Measurements from ENCODE around the gene EXPH5.

Gene EXPH5

GRCh38 chr11:108525161-108525560 lies 68.4 kb downstream of the EXPH5 start:
- H3K4me3 ChIP-seq (ENCODE audit: low read length), result no peak overlapping the region
- no peak overlapping the region for H3K27ac ChIP-seq (ENCODE audit: low read length)
- H3K4me1 ChIP-seq (ENCODE audit: control insufficient read depth, insufficient read depth, low read length), result no peaks in the 10 kb centered on the region
- no peaks in the 10 kb centered on the region; the same call in 1 of the 2 replicates for H3K27me3 ChIP-seq (ENCODE audit: control insufficient read depth, insufficient read depth, low read length)
- no peaks in the 10 kb centered on the region for H3K36me3 ChIP-seq (ENCODE audit: control insufficient read depth, insufficient read depth, low read length)
- no peaks in the 10 kb centered on the region for H3K9me3 ChIP-seq (ENCODE audit: control insufficient read depth, insufficient read depth, low read length)
- no peak for DNase-seq (ENCODE audit: low read depth, low spot score)
- WGBS (ENCODE audit: insufficient coverage, insufficient read length), result no CpG with 5 or more reads among the region's 1 CpG

- Histone ChIP-seq H3K9me3 (ENCODE audit: control insufficient read depth, insufficient read depth, low read length) (no peaks in the 10 kb centered on the region), H3K27me3 (ENCODE audit: control insufficient read depth, insufficient read depth, low read length) (no peaks in the 10 kb centered on the region; the same call in 1 of the 2 replicates), H3K27ac (ENCODE audit: low read length) (no peak overlapping the region), H3K36me3 (ENCODE audit: control insufficient read depth, insufficient read depth, low read length) (no peaks in the 10 kb centered on the region), H3K4me3 (ENCODE audit: low read length) (no peak overlapping the region), H3K4me1 (ENCODE audit: control insufficient read depth, insufficient read depth, low read length) (no peaks in the 10 kb centered on the region)
- no peak for DNase-seq (ENCODE audit: low read depth, low spot score)
Observed at GRCh38 chr11:108524422-108524821, 69.1 kb downstream of the EXPH5 start.

GRCh38 chr11:108522318-108522717 lies 71.2 kb downstream of the EXPH5 start:
- H3K9me3 ChIP-seq (ENCODE audit: control insufficient read depth, insufficient read depth, low read length), result no peaks in the 10 kb centered on the region
- H3K4me1 ChIP-seq (ENCODE audit: control insufficient read depth, insufficient read depth, low read length), result no peaks in the 10 kb centered on the region
- H3K4me3 ChIP-seq (ENCODE audit: low read length), result no peak overlapping the region
- H3K27me3 ChIP-seq (ENCODE audit: control insufficient read depth, insufficient read depth, low read length), result no peaks in the 10 kb centered on the region; the same call in 1 of the 2 replicates
- DNase-seq (ENCODE audit: low read depth, low spot score), result no peak
- no peak overlapping the region for H3K27ac ChIP-seq (ENCODE audit: low read length)
- WGBS (ENCODE audit: insufficient coverage, insufficient read length), result no CpG with 5 or more reads among the region's 1 CpG
- H3K36me3 ChIP-seq (ENCODE audit: control insufficient read depth, insufficient read depth, low read length), result no peaks in the 10 kb centered on the region

GRCh38 chr11:108518581-108518980 lies 75.0 kb downstream of the EXPH5 start:
- no peaks in the 10 kb centered on the region for H3K27me3 ChIP-seq (ENCODE audit: control insufficient read depth, insufficient read depth, low read length)
- no peak for DNase-seq (ENCODE audit: low read depth, low spot score)
- H3K4me3 ChIP-seq (ENCODE audit: low read length), result no peak overlapping the region
- no peaks in the 10 kb centered on the region for H3K9me3 ChIP-seq (ENCODE audit: control insufficient read depth, insufficient read depth, low read length)
- no CpG with 5 or more reads among the region's 10 CpGs for WGBS (ENCODE audit: insufficient coverage, insufficient read length)
- no peaks in the 10 kb centered on the region for H3K4me1 ChIP-seq (ENCODE audit: control insufficient read depth, insufficient read depth, low read length)
- H3K36me3 ChIP-seq (ENCODE audit: control insufficient read depth, insufficient read depth, low read length), result peaks cover 2% of the 10 kb centered on the region; the same call in 1 of the 2 replicates
- H3K27ac ChIP-seq (ENCODE audit: low read length), result no peak overlapping the region

- no peak for DNase-seq (ENCODE audit: low read depth, low spot score)
- Histone ChIP-seq H3K9me3 (ENCODE audit: control insufficient read depth, insufficient read depth, low read length) (no peaks in the 10 kb centered on the region), H3K27ac (ENCODE audit: low read length) (no peak overlapping the region), H3K4me1 (ENCODE audit: control insufficient read depth, insufficient read depth, low read length) (no peaks in the 10 kb centered on the region), H3K4me3 (ENCODE audit: low read length) (no peak overlapping the region), H3K36me3 (ENCODE audit: control insufficient read depth, insufficient read depth, low read length) (peaks cover 5% of the 10 kb centered on the region; the same call in 1 of the 2 replicates), H3K27me3 (ENCODE audit: control insufficient read depth, insufficient read depth, low read length) (no peaks in the 10 kb centered on the region)
- no CpG with 5 or more reads among the region's 4 CpGs for WGBS (ENCODE audit: insufficient coverage, insufficient read length)
Observed at GRCh38 chr11:108516125-108516524, 77.4 kb downstream of the EXPH5 start.

GRCh38 chr11:108512708-108513107 lies 80.9 kb downstream of the EXPH5 start:
- Histone ChIP-seq H3K4me1 (ENCODE audit: control insufficient read depth, insufficient read depth, low read length) (no peaks in the 10 kb centered on the region), H3K4me3 (ENCODE audit: low read length) (no peak overlapping the region), H3K36me3 (ENCODE audit: control insufficient read depth, insufficient read depth, low read length) (peaks cover 5% of the 10 kb centered on the region; the same call in 1 of the 2 replicates), H3K9me3 (ENCODE audit: control insufficient read depth, insufficient read depth, low read length) (no peaks in the 10 kb centered on the region), H3K27ac (ENCODE audit: low read length) (no peak overlapping the region), H3K27me3 (ENCODE audit: control insufficient read depth, insufficient read depth, low read length) (no peaks in the 10 kb centered on the region)
- DNase-seq (ENCODE audit: low read depth, low spot score), result no peak
- WGBS (ENCODE audit: insufficient coverage, insufficient read length), result no CpG with 5 or more reads among the region's 2 CpGs

GRCh38 chr11:108511851-108512474 lies 81.6 kb downstream of the EXPH5 start:
- no peak overlapping the region for H3K27ac ChIP-seq (ENCODE audit: low read length)
- no peaks in the 10 kb centered on the region for H3K9me3 ChIP-seq (ENCODE audit: control insufficient read depth, insufficient read depth, low read length)
- H3K27me3 ChIP-seq (ENCODE audit: control insufficient read depth, insufficient read depth, low read length), result no peaks in the 10 kb centered on the region
- DNase-seq (ENCODE audit: low read depth, low spot score), result no peak
- no CpG with 5 or more reads among the region's 2 CpGs for WGBS (ENCODE audit: insufficient coverage, insufficient read length)
- H3K4me3 ChIP-seq (ENCODE audit: low read length), result no peak overlapping the region
- H3K4me1 ChIP-seq (ENCODE audit: control insufficient read depth, insufficient read depth, low read length), result no peaks in the 10 kb centered on the region
- peaks cover 5% of the 10 kb centered on the region; the same call in 1 of the 2 replicates for H3K36me3 ChIP-seq (ENCODE audit: control insufficient read depth, insufficient read depth, low read length)

GRCh38 chr11:108508653-108509593 lies 84.6 kb downstream of the EXPH5 start:
- WGBS (ENCODE audit: insufficient coverage, insufficient read length), result no CpG with 5 or more reads among the region's 3 CpGs
- Histone ChIP-seq H3K36me3 (ENCODE audit: control insufficient read depth, insufficient read depth, low read length) (peaks cover 3% of the 10 kb centered on the region; the same call in 1 of the 2 replicates), H3K27ac (ENCODE audit: low read length) (no peak overlapping the region), H3K4me3 (ENCODE audit: low read length) (no peak overlapping the region), H3K9me3 (ENCODE audit: control insufficient read depth, insufficient read depth, low read length) (no peaks in the 10 kb centered on the region), H3K27me3 (ENCODE audit: control insufficient read depth, insufficient read depth, low read length) (no peaks in the 10 kb centered on the region), H3K4me1 (ENCODE audit: control insufficient read depth, insufficient read depth, low read length) (no peaks in the 10 kb centered on the region)
- no peak for DNase-seq (ENCODE audit: low read depth, low spot score)

GRCh38 chr11:108501396-108501795 lies 92.2 kb downstream of the EXPH5 start:
- Histone ChIP-seq H3K27me3 (ENCODE audit: control insufficient read depth, insufficient read depth, low read length) (no peaks in the 10 kb centered on the region), H3K4me3 (ENCODE audit: low read length) (no peak overlapping the region), H3K9me3 (ENCODE audit: control insufficient read depth, insufficient read depth, low read length) (no peaks in the 10 kb centered on the region), H3K36me3 (ENCODE audit: control insufficient read depth, insufficient read depth, low read length) (no peaks in the 10 kb centered on the region), H3K4me1 (ENCODE audit: control insufficient read depth, insufficient read depth, low read length) (no peaks in the 10 kb centered on the region; the same call in 1 of the 2 replicates), H3K27ac (ENCODE audit: low read length) (no peak overlapping the region)
- WGBS (ENCODE audit: insufficient coverage, insufficient read length), result no CpG with 5 or more reads among the region's 5 CpGs
- DNase-seq (ENCODE audit: low read depth, low spot score), result no peak

GRCh38 chr11:108500721-108501120 lies 92.8 kb downstream of the EXPH5 start:
- WGBS (ENCODE audit: insufficient coverage, insufficient read length), result no CpG with 5 or more reads among the region's 2 CpGs
- H3K27ac ChIP-seq (ENCODE audit: low read length), result no peak overlapping the region
- no peaks in the 10 kb centered on the region for H3K9me3 ChIP-seq (ENCODE audit: control insufficient read depth, insufficient read depth, low read length)
- H3K36me3 ChIP-seq (ENCODE audit: control insufficient read depth, insufficient read depth, low read length), result no peaks in the 10 kb centered on the region
- no peak overlapping the region for H3K4me3 ChIP-seq (ENCODE audit: low read length)
- H3K27me3 ChIP-seq (ENCODE audit: control insufficient read depth, insufficient read depth, low read length), result no peaks in the 10 kb centered on the region
- H3K4me1 ChIP-seq (ENCODE audit: control insufficient read depth, insufficient read depth, low read length), result no peaks in the 10 kb centered on the region; the same call in 1 of the 2 replicates
- DNase-seq (ENCODE audit: low read depth, low spot score), result no peak
